ENCODE measurements around the gene BMP6. TPM values are rescaled to one million over a fixed set of nuclear protein-coding genes. Genes with fewer than 3 reads are reported as not detected.
A peak's percentile ranks its signal among the peaks of the same experiment; 100 is the strongest.

BMP6 gene
- total and polyA plus RNA-seq, 11 donors: 1.1 to 5.1 (median 2.7) TPM

- H3K4me1 ChIP-seq: peaks cover 0 to 38% (median 17%) of the 10 kb centered on the region in 12 donors
- peak within 1 kb of the TSS; percentile 57 to 97 (median 74) for H3K4me3 ChIP-seq
- H3K27ac ChIP-seq: peak within 1 kb of the TSS; percentile 14 to 88 (median 85)
- TF ChIP-seq, protein P1, sequence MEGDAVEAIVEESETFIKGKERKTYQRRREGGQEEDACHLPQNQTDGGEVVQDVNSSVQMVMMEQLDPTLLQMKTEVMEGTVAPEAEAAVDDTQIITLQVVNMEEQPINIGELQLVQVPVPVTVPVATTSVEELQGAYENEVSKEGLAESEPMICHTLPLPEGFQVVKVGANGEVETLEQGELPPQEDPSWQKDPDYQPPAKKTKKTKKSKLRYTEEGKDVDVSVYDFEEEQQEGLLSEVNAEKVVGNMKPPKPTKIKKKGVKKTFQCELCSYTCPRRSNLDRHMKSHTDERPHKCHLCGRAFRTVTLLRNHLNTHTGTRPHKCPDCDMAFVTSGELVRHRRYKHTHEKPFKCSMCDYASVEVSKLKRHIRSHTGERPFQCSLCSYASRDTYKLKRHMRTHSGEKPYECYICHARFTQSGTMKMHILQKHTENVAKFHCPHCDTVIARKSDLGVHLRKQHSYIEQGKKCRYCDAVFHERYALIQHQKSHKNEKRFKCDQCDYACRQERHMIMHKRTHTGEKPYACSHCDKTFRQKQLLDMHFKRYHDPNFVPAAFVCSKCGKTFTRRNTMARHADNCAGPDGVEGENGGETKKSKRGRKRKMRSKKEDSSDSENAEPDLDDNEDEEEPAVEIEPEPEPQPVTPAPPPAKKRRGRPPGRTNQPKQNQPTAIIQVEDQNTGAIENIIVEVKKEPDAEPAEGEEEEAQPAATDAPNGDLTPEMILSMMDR (IDR thresholded peaks at IDR 0.05): no peak
- TF ChIP-seq POLR2A (IDR thresholded peaks at IDR 0.05): peak in 1 of 2 donors; percentile 43
- H3K9me3 ChIP-seq: no peaks in the 10 kb centered on the region
- WGBS, 4 donors: 2 to 60% (median 9%) methylated on average over 4 to 75 of the region's 75 CpGs
- no peaks in the 10 kb centered on the region for H3K36me3 ChIP-seq
- no peaks in the 10 kb centered on the region for H3K27me3 ChIP-seq
- intact Hi-C loops (cut with DNase I): loop anchor here in 7 of 10 donors (1.0 to 10.0 kb wide), 11 partner anchors 62 to 188 kb away; partner anchors contain the start of genes BMP6 (in 3 of the 7) and BLOC1S5 (in 1 of the 7)
- DNase-seq (peak; percentile 84 to 91 (median 87)), ATAC-seq (peak; percentile 76 to 94 (median 90))
Observed at GRCh38 chr6:7910654-7911344, 184.9 kb downstream of the BMP6 start, which contains the start of gene TXNDC5. TSS of gene TXNDC5 (minus strand) at chr6:7910788. CDS start at chr6:7910776, 12 bp downstream.

DNA sequence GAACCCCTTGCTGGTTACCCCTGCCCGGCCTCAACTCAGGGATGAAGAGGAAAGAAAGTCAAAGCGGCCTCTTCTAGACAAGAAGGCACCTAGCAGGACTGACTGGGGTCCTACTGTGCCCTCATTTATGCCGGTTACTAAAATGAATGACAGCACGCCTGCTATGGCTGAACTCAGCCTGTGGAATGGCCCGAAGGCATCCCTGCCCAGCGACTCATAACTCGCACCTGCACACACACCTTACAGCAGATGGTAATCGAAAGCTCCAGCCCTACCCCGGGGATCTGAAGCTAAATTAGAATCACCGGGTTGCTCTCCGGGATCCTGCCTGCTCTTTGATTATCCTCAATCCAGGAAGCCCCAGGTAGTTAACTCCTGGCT, 185.4 kb downstream of the BMP6 start:
- H3K27me3 ChIP-seq: no peaks in the 10 kb centered on the region
- intact Hi-C loops (cut with DNase I): loop anchor here in 7 of 10 donors (2.0 to 10.0 kb wide), 10 partner anchors 61 to 189 kb away; partner anchors contain the start of genes BMP6 (in 3 of the 7) and BLOC1S5 (in 1 of the 7)
- peak overlapping the region in 10 of 12 donors; percentile 47 to 97 (median 68) for H3K4me3 ChIP-seq

DNA sequence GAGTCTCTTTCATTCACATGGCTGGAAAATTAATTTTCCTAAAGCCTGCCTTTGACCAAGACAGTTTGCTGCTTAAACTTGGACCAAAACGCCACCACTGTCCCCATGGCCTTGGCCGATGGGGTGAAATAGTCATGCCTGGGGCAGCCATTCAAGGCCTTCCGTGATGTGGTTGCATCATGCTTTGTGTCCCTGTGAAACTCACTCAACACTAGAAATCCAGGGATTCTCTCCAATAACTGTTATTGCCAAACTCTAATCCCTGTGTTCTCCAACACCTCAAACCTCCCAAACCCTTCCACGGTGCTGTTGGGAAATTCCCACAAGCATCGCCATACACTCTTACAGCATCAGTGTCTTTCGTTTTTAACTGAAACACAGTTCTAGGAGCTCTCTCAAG, 186.1 kb downstream of the BMP6 start:
- H3K4me3 ChIP-seq: no peak overlapping the region
- H3K27me3 ChIP-seq: no peaks in the 10 kb centered on the region
- peaks cover 0 to 35% (median 15%) of the 10 kb centered on the region in 12 donors for H3K4me1 ChIP-seq
- no peak for TF ChIP-seq POLR2A (IDR thresholded peaks at IDR 0.05)
- TF ChIP-seq, protein P1 (IDR thresholded peaks at IDR 0.05): no peak
- intact Hi-C loops (cut with DNase I): loop anchor here in 7 of 10 donors (5.0 to 10.0 kb wide), 9 partner anchors 63 to 190 kb away; partner anchors contain the start of genes BMP6 (in 3 of the 7) and BLOC1S5 (in 1 of the 7)
- H3K27ac ChIP-seq: no peak overlapping the region
- ATAC-seq: no peak
- no peaks in the 10 kb centered on the region for H3K36me3 ChIP-seq
- WGBS, 4 donors: 82 to 90% (median 87%) methylated on average over 6 of the region's 6 CpGs
- no peaks in the 10 kb centered on the region for H3K9me3 ChIP-seq
- peak in 1 of 5 donors; percentile 55 for DNase-seq

More for the DNA sequence above, 185.4 kb downstream of the BMP6 start:
- Histone ChIP-seq H3K27ac (peak overlapping the region; percentile 14 to 88 (median 85)), H3K4me1 (peaks cover 0 to 41% (median 17%) of the 10 kb centered on the region in 12 donors), H3K9me3 (no peaks in the 10 kb centered on the region), H3K36me3 (no peaks in the 10 kb centered on the region)
- DNase-seq (no peak), ATAC-seq (no peak)
- 86 to 92% (median 88%) methylated on average over 11 of the region's 11 CpGs for WGBS, 4 donors
- TF ChIP-seq POLR2A (IDR thresholded peaks at IDR 0.05): no peak
- TF ChIP-seq, protein P1 (IDR thresholded peaks at IDR 0.05): no peak

All from heart left ventricle (tissue), 16 donors.